IPS-18a (cell line): ENCODE data around the gene STAG1.
"Not testable (repeated sequence)": the region's sequence is repeated elsewhere in the genome, so short reads cannot be mapped to it uniquely, and the experiment has no call there.

Source experiments
- H3K27ac ChIP-seq: one replicate; pipeline ENCODE4 v1.5.1; 2013; ENCODE audit warnings: low read length
- H3K27me3 ChIP-seq: one replicate; pipeline ENCODE4 v1.6.1; 2013; ENCODE audit warnings: mild to moderate bottlenecking, low read length; ENCODE audit not compliant: control insufficient read depth, insufficient read depth
- H3K36me3 ChIP-seq: one replicate; pipeline ENCODE4 v1.6.1; 2013; ENCODE audit warnings: low read depth, low read length; ENCODE audit not compliant: control insufficient read depth
- H3K4me1 ChIP-seq: one replicate; pipeline ENCODE4 v1.6.1; 2013; ENCODE audit warnings: low read depth, low read length; ENCODE audit not compliant: control insufficient read depth
- H3K4me3 ChIP-seq: one replicate; pipeline ENCODE4 v1.5.1; 2013; ENCODE audit warnings: low read length
- H3K9ac ChIP-seq: one replicate; pipeline ENCODE4 v1.6.1; 2013; ENCODE audit warnings: mild to moderate bottlenecking, low read length, moderate library complexity
- H3K9me3 ChIP-seq: one replicate; pipeline ENCODE4 v1.6.1; 2013; ENCODE audit warnings: low read depth, low read length; ENCODE audit not compliant: control insufficient read depth

Gene STAG1

DNA sequence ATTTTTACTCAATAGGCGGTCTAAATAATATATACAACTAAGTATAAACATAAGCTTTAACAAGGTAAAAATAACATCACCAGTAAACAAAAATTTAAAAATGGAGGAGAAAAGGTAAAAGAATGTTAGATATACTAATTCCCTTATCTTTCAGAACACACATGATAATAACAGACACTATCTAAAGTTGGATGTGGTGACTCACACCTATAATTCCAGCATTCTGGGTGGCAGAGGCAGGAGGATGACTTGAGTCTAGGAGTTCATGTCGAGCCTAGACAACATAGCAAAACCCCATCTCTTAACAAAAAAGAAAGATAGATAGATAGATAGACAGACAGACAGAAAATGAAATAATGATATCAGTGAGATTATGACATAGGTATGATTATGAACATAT lies 85.1 kb downstream of the STAG1 start:
- Histone ChIP-seq H3K4me1 (no peaks in the 10 kb centered on the region), H3K27me3 (no peaks in the 10 kb centered on the region), H3K27ac (no peak overlapping the region), H3K4me3 (no peak overlapping the region), H3K36me3 (no peaks in the 10 kb centered on the region), H3K9ac (no peak overlapping the region), H3K9me3 (no peaks in the 10 kb centered on the region)

DNA sequence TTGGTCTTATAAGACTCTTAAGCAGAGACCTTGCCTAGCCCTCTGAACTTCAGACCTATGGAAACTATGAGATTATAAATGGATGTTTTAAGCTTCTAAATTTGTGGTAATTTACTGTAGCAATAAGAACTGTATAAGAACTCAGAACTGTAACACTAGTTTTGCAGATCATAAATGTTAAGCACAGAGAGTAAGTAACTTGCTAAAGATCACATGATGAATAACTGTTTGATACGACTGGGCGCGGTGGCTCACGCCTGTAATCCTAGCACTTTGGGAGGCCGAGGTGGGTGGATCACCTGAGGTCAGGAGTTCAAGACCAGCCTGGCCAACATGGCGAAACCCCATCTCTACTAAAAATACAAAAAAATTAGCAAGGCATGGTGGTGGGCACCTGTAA lies 85.9 kb downstream of the STAG1 start:
- not testable (repeated sequence) for H3K4me3 ChIP-seq, H3K27ac ChIP-seq, H3K4me1 ChIP-seq, H3K36me3 ChIP-seq, H3K9me3 ChIP-seq, H3K27me3 ChIP-seq, H3K9ac ChIP-seq

DNA sequence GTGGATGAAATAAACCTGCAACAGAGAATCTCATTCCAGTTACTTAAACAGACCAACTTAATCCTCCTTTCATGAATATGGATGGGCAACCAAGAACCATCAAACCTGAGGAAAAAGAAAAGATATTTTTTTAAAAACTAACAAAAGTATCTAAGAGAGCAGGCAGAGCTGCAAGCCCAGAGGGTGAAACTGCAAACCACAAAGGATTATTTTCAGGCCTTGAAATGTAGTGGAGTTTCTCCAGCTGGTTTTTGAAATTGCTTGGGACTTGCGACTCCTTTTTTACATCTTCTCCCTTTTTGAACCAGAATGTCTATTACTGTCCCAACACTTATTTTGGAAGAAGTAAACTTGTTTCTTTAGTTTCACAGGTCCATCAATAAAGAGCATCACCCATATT lies 87.4 kb downstream of the STAG1 start:
- H3K9me3 ChIP-seq: no peaks in the 10 kb centered on the region
- no peak overlapping the region for H3K4me3 ChIP-seq
- no peak overlapping the region for H3K9ac ChIP-seq
- no peaks in the 10 kb centered on the region for H3K36me3 ChIP-seq
- H3K27me3 ChIP-seq: no peaks in the 10 kb centered on the region
- H3K27ac ChIP-seq: no peak overlapping the region
- H3K4me1 ChIP-seq: no peaks in the 10 kb centered on the region

DNA sequence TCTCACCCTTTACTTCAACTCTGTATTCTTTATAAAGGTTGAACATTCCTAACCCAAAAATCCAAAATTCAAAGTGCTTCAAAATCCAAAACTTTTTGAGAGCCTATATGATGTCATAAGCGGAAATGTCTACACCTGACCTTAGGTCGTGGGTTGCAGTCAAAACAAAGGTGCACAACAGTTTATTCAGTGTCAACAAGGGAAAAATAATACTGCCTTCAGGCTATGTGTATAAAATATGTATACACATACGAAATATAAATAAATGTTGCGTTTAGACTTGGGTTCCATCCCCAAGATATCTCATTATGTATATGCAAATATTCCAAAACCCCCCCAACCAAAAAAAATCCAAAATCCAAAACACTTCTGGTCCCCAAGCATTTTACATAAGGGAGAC lies 90.9 kb downstream of the STAG1 start:
- no peaks in the 10 kb centered on the region for H3K36me3 ChIP-seq
- no peak overlapping the region for H3K9ac ChIP-seq
- no peak overlapping the region for H3K27ac ChIP-seq

DNA sequence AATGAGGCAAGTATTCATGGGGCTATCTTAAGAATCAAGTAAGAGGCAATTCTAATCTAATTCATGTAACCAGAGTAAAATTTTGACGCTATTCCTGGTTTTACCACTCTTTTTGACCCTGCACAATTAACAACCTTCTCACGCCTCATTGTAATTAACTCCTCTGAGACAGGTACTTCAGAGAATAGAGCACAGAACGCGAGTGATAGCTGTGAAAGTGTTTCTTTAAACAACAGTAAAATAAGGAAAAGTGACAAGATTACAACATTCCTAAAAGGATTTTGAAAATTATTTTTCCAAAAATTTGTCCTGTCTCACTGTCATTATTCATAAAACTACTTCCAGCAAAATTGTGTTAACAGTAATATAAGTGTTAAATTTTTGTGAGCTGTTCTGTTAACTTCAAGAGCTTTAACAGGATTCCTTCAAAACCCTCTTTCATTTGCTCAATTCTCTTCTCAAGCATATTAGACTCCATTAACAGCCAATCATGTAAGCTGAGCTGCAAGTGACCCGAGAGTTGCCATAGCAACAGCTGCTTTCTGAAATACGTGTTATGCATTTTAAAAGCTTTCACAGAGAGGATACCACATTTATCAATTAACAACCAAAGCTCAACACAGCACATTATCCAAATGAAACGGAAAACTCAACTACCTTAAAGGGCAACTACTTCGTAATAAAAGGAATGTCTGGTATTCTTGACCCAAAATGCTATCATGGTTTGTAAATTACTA lies 93.1 kb downstream of the STAG1 start:
- H3K9me3 ChIP-seq: no peaks in the 10 kb centered on the region
- H3K9ac ChIP-seq: no peak overlapping the region
- peaks cover 10% of the 10 kb centered on the region for H3K4me1 ChIP-seq
- H3K27me3 ChIP-seq: no peaks in the 10 kb centered on the region
- no peak overlapping the region for H3K4me3 ChIP-seq
- no peaks in the 10 kb centered on the region for H3K36me3 ChIP-seq
- no peak overlapping the region for H3K27ac ChIP-seq

More for the DNA sequence above, 90.9 kb downstream of the STAG1 start:
- peaks cover 10% of the 10 kb centered on the region for H3K4me1 ChIP-seq
- no peak overlapping the region for H3K4me3 ChIP-seq
- no peaks in the 10 kb centered on the region for H3K27me3 ChIP-seq
- H3K9me3 ChIP-seq: no peaks in the 10 kb centered on the region

DNA sequence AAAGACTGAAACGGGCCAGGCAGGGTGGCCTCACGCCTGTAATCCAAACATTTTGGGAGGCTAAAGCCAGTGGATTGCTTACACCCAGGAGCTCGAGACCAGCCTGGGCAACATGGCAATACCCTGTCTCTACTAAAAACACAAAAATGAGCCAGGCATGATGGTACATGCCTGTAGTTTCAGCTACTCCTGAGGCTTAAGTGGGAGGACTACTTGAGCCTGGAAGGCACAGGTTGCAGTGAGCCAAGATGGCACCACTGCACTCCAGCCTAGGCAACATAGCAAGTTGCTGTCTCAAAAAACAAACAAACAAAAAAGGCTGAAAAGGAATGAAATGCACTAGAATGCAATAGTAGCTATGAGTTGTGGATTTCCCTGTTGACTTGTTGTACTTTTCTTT lies 94.7 kb downstream of the STAG1 start:
- H3K4me1 ChIP-seq: peaks cover 10% of the 10 kb centered on the region
- no peak overlapping the region for H3K4me3 ChIP-seq
- H3K27ac ChIP-seq: no peak overlapping the region
- H3K9ac ChIP-seq: no peak overlapping the region
- H3K27me3 ChIP-seq: no peaks in the 10 kb centered on the region
- no peaks in the 10 kb centered on the region for H3K36me3 ChIP-seq
- H3K9me3 ChIP-seq: peaks cover 5% of the 10 kb centered on the region

DNA sequence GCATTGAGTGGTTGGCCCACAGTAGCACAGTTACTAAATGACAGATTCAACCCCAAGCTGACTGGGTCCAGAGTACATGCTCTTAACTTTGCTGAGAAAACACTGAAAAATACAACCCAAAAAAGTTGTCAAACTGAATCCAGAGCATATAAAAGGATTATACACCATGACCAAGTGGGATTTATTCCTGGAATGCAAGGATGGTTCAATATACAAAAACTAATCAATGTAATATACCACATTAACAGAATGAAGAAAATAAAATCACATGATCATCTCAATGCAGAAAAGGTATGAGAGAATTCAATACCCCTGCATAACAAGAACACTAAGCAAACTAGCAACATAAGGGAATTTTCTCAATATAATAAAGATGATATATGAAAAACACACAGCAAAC lies 98.5 kb downstream of the STAG1 start:
- Histone ChIP-seq H3K4me1 (no peaks in the 10 kb centered on the region), H3K9me3 (peaks cover 5% of the 10 kb centered on the region), H3K4me3 (no peak overlapping the region), H3K27me3 (no peaks in the 10 kb centered on the region), H3K36me3 (no peaks in the 10 kb centered on the region), H3K9ac (no peak overlapping the region), H3K27ac (no peak overlapping the region)

DNA sequence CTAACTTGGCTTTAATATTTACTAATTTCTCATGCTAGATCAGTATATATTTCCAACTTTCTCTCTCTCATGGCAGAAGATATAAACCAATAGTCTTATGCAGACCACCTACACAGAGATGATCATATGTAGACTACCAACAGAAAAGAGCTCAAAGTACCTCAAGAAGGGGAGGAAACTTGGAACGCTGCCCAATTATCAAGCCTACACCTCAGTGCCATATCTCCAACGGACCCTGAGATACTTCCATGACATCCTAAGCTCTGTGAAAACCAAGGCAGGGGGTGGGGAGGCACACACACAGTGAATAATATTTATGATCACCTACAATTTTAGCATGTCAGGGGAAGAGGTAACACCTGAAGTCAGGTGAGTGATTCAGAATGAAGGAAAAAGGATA lies 100.6 kb downstream of the STAG1 start:
- Histone ChIP-seq H3K27me3 (no peaks in the 10 kb centered on the region), H3K4me1 (no peaks in the 10 kb centered on the region), H3K9me3 (peaks cover 5% of the 10 kb centered on the region), H3K27ac (no peak overlapping the region), H3K9ac (no peak overlapping the region), H3K4me3 (no peak overlapping the region), H3K36me3 (no peaks in the 10 kb centered on the region)

DNA sequence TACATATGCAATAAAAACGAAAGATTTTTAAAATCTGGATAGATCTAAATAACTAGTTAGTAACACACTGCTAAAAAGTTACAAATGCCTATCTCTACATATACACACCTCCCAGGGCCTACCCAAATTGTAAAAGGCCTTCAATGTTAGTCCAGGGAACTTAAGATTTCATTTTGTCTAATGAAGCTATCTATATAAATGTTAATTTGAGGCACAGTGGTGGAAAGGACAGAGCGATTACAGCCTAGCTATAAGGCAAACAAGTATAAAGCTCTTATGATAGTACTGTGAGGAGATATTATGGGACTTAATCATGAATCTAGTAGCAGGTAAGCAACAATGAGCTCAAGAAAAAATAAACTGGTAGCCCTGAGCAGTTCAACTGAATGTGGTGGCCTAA lies 101.7 kb downstream of the STAG1 start:
- Histone ChIP-seq H3K27ac (no peak overlapping the region), H3K4me1 (no peaks in the 10 kb centered on the region), H3K27me3 (no peaks in the 10 kb centered on the region), H3K4me3 (no peak overlapping the region), H3K9me3 (peaks cover 5% of the 10 kb centered on the region), H3K9ac (no peak overlapping the region), H3K36me3 (no peaks in the 10 kb centered on the region)

DNA sequence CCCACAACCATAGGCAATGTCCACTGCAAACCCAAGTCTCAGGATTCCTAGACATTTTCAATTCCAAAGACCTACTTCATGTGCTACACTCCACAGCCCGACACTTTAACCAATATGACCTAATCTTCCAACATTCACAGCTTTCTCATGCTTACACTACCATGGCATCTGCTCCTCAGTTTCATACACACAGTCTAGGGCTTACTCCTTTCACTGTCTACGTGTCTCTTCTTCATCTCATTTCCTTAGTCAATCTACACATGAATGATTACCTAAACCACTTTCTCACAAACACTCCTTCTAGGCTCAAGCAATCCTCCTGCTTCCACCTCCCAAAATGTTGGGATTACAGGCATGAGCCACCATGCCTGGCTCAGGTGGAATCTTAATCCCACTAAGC lies 106.3 kb downstream of the STAG1 start:
- Histone ChIP-seq H3K4me1 (no peaks in the 10 kb centered on the region), H3K4me3 (no peak overlapping the region), H3K9ac (no peak overlapping the region), H3K36me3 (no peaks in the 10 kb centered on the region), H3K27me3 (no peaks in the 10 kb centered on the region), H3K9me3 (no peaks in the 10 kb centered on the region), H3K27ac (no peak overlapping the region)

DNA sequence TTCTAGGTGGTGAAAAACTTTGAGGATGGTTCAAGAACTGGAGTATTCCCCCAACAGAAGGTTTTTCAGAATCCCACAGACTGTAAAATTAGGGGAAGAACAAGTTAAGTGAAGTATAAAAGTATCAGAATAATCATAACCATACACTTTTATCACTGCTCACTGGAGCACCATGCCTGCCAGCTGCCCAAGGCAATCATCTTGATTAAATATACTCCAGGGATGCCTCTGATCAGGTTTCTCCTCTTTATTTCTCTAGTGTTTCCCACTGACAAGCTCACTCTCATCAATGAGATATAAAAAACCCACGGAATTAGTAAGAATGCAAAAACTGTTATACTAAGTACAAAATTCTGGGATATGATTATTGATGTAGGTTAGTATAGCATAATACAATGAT lies 108.0 kb downstream of the STAG1 start:
- no peaks in the 10 kb centered on the region for H3K27me3 ChIP-seq
- no peaks in the 10 kb centered on the region for H3K4me1 ChIP-seq
- H3K4me3 ChIP-seq: no peak overlapping the region
- H3K9ac ChIP-seq: no peak overlapping the region
- no peak overlapping the region for H3K27ac ChIP-seq
- no peaks in the 10 kb centered on the region for H3K36me3 ChIP-seq
- no peaks in the 10 kb centered on the region for H3K9me3 ChIP-seq

DNA sequence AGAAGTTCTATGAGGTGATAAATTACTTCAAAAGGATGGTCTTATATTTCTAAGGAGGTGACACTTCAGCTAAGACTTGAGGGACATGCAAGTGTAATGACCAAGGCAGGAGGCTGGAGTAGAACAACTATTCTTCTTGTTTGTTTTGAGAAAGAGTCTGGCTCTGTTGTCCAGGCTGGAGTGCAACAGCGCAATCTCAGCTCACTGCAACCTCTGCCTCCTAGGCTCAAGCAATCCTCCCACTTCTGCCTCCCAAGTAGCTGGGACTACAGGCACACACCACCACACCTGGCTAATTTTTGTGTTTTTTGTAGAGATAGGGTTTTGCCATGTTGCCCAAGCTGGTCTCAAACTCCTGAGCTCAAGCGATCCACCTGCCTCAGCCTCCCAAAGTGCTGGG lies 108.8 kb downstream of the STAG1 start:
- H3K27ac ChIP-seq, H3K4me1 ChIP-seq, H3K9me3 ChIP-seq, H3K27me3 ChIP-seq, H3K36me3 ChIP-seq, H3K4me3 ChIP-seq, H3K9ac ChIP-seq: not testable (repeated sequence)
